Uterus (tissue), 2 donors: Measurements from ENCODE around the gene DST.

ENCODE experiments used
- CTCF ChIP-seq, 4 experiments: fragments of 200-600 bp in 2 of 4; fragments of 450-650 bp in 2 of 4; sonication (generic) in 2 of 4; IDR thresholded peaks; one replicate each; pipeline ENCODE4 v1.5.1; 2016 to 2019; ENCODE audit warnings: antibody characterized with exemption in 4 of 4, mild to moderate bottlenecking in 2 of 4, moderate library complexity in 1 of 4
- POLR2A ChIP-seq, 2 donors: fragments of 450-650 bp; IDR thresholded peaks; one replicate each; pipeline ENCODE4 v1.6.1; 2016; ENCODE audit warnings: antibody characterized with exemption in 2 of 2, mild to moderate bottlenecking in 1 of 2, moderate library complexity in 1 of 2

GRCh38 chr6:56682635-56683034 is 39.9 kb upstream of the DST start:
- TF ChIP-seq CTCF (IDR thresholded peaks at IDR 0.05) (no peak), POLR2A (IDR thresholded peaks at IDR 0.05) (no peak)
